K562 (cell line): ENCODE results near the gene FBP1.

ENCODE experiments used
- ZZZ3 ChIP-seq: fragments of 450-650 bp; IDR thresholded peaks from 2 replicates; pipeline ENCODE4 v1.6.1; 2016; ENCODE audit warnings: antibody characterized with exemption, mild to moderate bottlenecking, moderate library complexity
- TF ChIP-seq, protein P1 (sequence below), 3 experiments: IDR thresholded peaks in 2 of 3; conservative IDR thresholded peaks in 1 of 3; 2 replicates each; pipeline ENCODE4 v1.5.1; 2011 to 2012; ENCODE audit warnings: low read length in 3 of 3, mild to moderate bottlenecking in 3 of 3, control low read depth in 2 of 3, improper control_type of control experiment in 1 of 3, inconsistent platforms in 1 of 3, low read depth in 1 of 3, mixed read lengths in 1 of 3, moderate library complexity in 1 of 3; ENCODE audit not compliant: insufficient read depth in 2 of 3
- TF ChIP-seq, protein P2 (sequence below), 2 experiments: fragments of 450-650 bp; formaldehyde crosslinking in 1 of 2; IDR thresholded peaks; 2 replicates each; pipeline versions ENCODE4 v1.4.0 to v1.6.1; 2014 to 2020; ENCODE audit warnings: mild to moderate bottlenecking in 2 of 2, borderline replicate concordance in 1 of 2, low read depth in 1 of 2

DNA sequence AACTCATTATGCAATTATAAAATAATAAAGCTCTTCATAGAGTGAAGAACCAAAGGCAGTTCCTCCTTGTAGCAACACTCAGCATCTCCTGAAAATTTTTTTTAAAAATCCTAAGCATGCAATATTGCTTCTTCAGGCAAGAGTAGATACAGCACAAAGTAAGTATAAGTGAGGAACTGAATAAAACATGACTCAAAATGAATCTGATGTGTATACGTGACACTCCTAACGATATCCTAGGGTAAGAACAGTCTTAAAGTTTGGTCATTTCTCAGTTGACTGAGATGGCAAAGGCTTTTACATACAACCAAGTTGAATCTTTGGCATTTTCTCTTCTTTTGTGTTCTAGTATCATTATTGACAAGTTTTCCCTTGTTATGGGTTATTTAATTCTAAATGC lies 46.0 kb upstream of the FBP1 start:
- TF ChIP-seq, protein P1, sequence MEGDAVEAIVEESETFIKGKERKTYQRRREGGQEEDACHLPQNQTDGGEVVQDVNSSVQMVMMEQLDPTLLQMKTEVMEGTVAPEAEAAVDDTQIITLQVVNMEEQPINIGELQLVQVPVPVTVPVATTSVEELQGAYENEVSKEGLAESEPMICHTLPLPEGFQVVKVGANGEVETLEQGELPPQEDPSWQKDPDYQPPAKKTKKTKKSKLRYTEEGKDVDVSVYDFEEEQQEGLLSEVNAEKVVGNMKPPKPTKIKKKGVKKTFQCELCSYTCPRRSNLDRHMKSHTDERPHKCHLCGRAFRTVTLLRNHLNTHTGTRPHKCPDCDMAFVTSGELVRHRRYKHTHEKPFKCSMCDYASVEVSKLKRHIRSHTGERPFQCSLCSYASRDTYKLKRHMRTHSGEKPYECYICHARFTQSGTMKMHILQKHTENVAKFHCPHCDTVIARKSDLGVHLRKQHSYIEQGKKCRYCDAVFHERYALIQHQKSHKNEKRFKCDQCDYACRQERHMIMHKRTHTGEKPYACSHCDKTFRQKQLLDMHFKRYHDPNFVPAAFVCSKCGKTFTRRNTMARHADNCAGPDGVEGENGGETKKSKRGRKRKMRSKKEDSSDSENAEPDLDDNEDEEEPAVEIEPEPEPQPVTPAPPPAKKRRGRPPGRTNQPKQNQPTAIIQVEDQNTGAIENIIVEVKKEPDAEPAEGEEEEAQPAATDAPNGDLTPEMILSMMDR (IDR thresholded peaks at IDR 0.05 in 2 of 3, conservative IDR thresholded peaks at IDR 0.05 in 1 of 3; ENCODE audit: insufficient read depth in 2 of 3, low read depth in 1 of 3, low read length in 3 of 3) = no peak
- TF ChIP-seq, protein P2, sequence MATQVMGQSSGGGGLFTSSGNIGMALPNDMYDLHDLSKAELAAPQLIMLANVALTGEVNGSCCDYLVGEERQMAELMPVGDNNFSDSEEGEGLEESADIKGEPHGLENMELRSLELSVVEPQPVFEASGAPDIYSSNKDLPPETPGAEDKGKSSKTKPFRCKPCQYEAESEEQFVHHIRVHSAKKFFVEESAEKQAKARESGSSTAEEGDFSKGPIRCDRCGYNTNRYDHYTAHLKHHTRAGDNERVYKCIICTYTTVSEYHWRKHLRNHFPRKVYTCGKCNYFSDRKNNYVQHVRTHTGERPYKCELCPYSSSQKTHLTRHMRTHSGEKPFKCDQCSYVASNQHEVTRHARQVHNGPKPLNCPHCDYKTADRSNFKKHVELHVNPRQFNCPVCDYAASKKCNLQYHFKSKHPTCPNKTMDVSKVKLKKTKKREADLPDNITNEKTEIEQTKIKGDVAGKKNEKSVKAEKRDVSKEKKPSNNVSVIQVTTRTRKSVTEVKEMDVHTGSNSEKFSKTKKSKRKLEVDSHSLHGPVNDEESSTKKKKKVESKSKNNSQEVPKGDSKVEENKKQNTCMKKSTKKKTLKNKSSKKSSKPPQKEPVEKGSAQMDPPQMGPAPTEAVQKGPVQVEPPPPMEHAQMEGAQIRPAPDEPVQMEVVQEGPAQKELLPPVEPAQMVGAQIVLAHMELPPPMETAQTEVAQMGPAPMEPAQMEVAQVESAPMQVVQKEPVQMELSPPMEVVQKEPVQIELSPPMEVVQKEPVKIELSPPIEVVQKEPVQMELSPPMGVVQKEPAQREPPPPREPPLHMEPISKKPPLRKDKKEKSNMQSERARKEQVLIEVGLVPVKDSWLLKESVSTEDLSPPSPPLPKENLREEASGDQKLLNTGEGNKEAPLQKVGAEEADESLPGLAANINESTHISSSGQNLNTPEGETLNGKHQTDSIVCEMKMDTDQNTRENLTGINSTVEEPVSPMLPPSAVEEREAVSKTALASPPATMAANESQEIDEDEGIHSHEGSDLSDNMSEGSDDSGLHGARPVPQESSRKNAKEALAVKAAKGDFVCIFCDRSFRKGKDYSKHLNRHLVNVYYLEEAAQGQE (IDR thresholded peaks at IDR 0.05; ENCODE audit: borderline replicate concordance) = no peak
- TF ChIP-seq, protein P2 (CRISPR knock-in tag; IDR thresholded peaks at IDR 0.05; ENCODE audit: low read depth) = no peak
- TF ChIP-seq ZZZ3 = no peak
